ENCODE measurements around the gene SYT2.
A peak's percentile ranks its signal among the peaks of the same experiment; 100 is the strongest.
"Not testable (repeated sequence)": the region's sequence is repeated elsewhere in the genome, so short reads cannot be mapped to it uniquely, and the experiment has no call there.

Gene SYT2

GRCh38 chr1:202588503-202589189 is 121.6 kb downstream of the SYT2 start:
- H3K4me3 ChIP-seq (ENCODE audit: low read depth, low read length): no peak overlapping the region
- in situ Hi-C loops (cut with HindIII; ENCODE audit: low sequenced_read_pairs): no loop called here
- no peak for DNase-seq (ENCODE audit: low read depth, low spot score)
- no peak for TF ChIP-seq CTCF (IDR thresholded peaks at IDR 0.05; ENCODE audit: low read depth, low read length)

- TF ChIP-seq CTCF (IDR thresholded peaks at IDR 0.05; ENCODE audit: low read depth, low read length): no peak
- in situ Hi-C loops (cut with HindIII; ENCODE audit: low sequenced_read_pairs): no loop called here
- DNase-seq (ENCODE audit: low read depth, low spot score): no peak
- no peak overlapping the region for H3K4me3 ChIP-seq (ENCODE audit: low read depth, low read length)
Observed at GRCh38 chr1:202587859-202588485, 122.3 kb downstream of the SYT2 start.

GRCh38 chr1:202586871-202587270 is 123.4 kb downstream of the SYT2 start:
- no peak for DNase-seq (ENCODE audit: low read depth, low spot score)
- in situ Hi-C loops (cut with HindIII; ENCODE audit: low sequenced_read_pairs): no loop called here
- TF ChIP-seq CTCF (IDR thresholded peaks at IDR 0.05; ENCODE audit: low read depth, low read length): no peak
- no peak overlapping the region for H3K4me3 ChIP-seq (ENCODE audit: low read depth, low read length)

GRCh38 chr1:202586018-202586821 is 124.0 kb downstream of the SYT2 start:
- H3K4me3 ChIP-seq (ENCODE audit: low read depth, low read length): no peak overlapping the region
- TF ChIP-seq CTCF (IDR thresholded peaks at IDR 0.05; ENCODE audit: low read depth, low read length): no peak
- DNase-seq (ENCODE audit: low read depth, low spot score): peak; percentile 63
- in situ Hi-C loops (cut with HindIII; ENCODE audit: low sequenced_read_pairs): no loop called here

- no peak for DNase-seq (ENCODE audit: low read depth, low spot score)
- no peak for TF ChIP-seq CTCF (IDR thresholded peaks at IDR 0.05; ENCODE audit: low read depth, low read length)
- in situ Hi-C loops (cut with HindIII; ENCODE audit: low sequenced_read_pairs): no loop called here
- no peak overlapping the region for H3K4me3 ChIP-seq (ENCODE audit: low read depth, low read length)
Observed at GRCh38 chr1:202585590-202585933, 124.7 kb downstream of the SYT2 start.

- no peak for TF ChIP-seq CTCF (IDR thresholded peaks at IDR 0.05; ENCODE audit: low read depth, low read length)
- DNase-seq (ENCODE audit: low read depth, low spot score): no peak
- in situ Hi-C loops (cut with HindIII; ENCODE audit: low sequenced_read_pairs): no loop called here
- H3K4me3 ChIP-seq (ENCODE audit: low read depth, low read length): no peak overlapping the region
Observed at GRCh38 chr1:202584707-202585589, 125.3 kb downstream of the SYT2 start.

GRCh38 chr1:202582350-202582749 is 127.9 kb downstream of the SYT2 start:
- in situ Hi-C loops (cut with HindIII; ENCODE audit: low sequenced_read_pairs); DNase-seq (ENCODE audit: low read depth, low spot score); H3K4me3 ChIP-seq (ENCODE audit: low read depth, low read length): not testable (repeated sequence)

All from astrocyte of the spinal cord (primary cell).